HCT116 (cell line): ENCODE data around the gene PLA2R1. TPM values are rescaled to one million over a fixed set of nuclear protein-coding genes. Genes with fewer than 3 reads are reported as not detected.

Experiments used
- ATAC-seq: fragments of 200-7000 bp; cut with Tn5 transposase; 2 replicates; pipeline ENCODE4 v1.9.1; 2020; ENCODE audit warnings: mild to moderate bottlenecking, moderate library complexity
- BruUV-seq: library from RNA; stranded (reverse); fragments of 400-500 nt; replicated peaks from 2 replicates; lab custom pipeline; 2021; lab: Mats Ljungman, UMichigan
- CTCF ChIA-PET: fragments of 300-600 bp; sonication (Branson Sonifier 250); formaldehyde crosslinking; loops from one replicate; lab custom pipeline; 2021; ENCODE audit warnings: antibody characterized with exemption; lab: Charles Lee
- POLR2A ChIA-PET: fragments of 300-600, 350-600 bp; sonication (Branson Sonifier 250); formaldehyde crosslinking; loops from one replicate; lab custom pipeline; 2021; ENCODE audit warnings: antibody characterized with exemption; lab: Charles Lee
- RAD21 ChIA-PET, 2 experiments: fragments of 300-600 bp; sonication (Branson Sonifier 250); formaldehyde crosslinking; loops; one replicate each; lab custom pipeline; 2023; ENCODE audit warnings: low total read pairs in 2 of 2; ENCODE audit not compliant: uncharacterized antibody in 2 of 2, unreplicated experiment in 2 of 2, low non-redundant PET in 1 of 2; lab: Charles Lee
- DNase-seq: peaks from one replicate; pipeline ENCODE4 v3.0.0-alpha.2; 2010; ENCODE audit warnings: low read depth, low spot score
- H2AFZ ChIP-seq: fragments of 200-600 bp; shearing (Covaris generic), sonication (generic); 2 replicates; pipeline ENCODE4 v1.6.1; 2017; ENCODE audit warnings: low read depth, mixed run types, mixed read lengths, antibody characterized with exemption, low read length; ENCODE audit not compliant: poor library complexity, severe bottlenecking
- H3K27ac ChIP-seq: 2 replicates; pipeline ENCODE4 v1.5.1; 2012; ENCODE audit warnings: low read depth, low read length
- H3K27me3 ChIP-seq: fragments of 200-600 bp; sonication (generic); 2 replicates; pipeline ENCODE4 v1.6.1; 2016; ENCODE audit warnings: mixed run types, low read length, mixed read lengths; ENCODE audit not compliant: insufficient read depth
- H3K36me3 ChIP-seq, 2 experiments: fragments of 200-500 bp in 1 of 2; fragments of 200-600 bp in 1 of 2; sonication (Bioruptor generic) in 1 of 2; sonication (generic) in 1 of 2; 2 replicates each; pipeline versions ENCODE4 v1.5.1 to v1.6.1; 2014 to 2016; ENCODE audit warnings: low read length in 2 of 2, inconsistent platforms in 1 of 2, mixed read lengths in 1 of 2, mixed run types in 1 of 2; ENCODE audit not compliant: insufficient read depth in 2 of 2, control insufficient read depth in 1 of 2
- H3K4me1 ChIP-seq, 2 experiments: fragments of 200-600 bp in 1 of 2; sonication (generic) in 1 of 2; 2 replicates each; pipeline versions ENCODE4 v1.5.1 to v1.6.1; 2012 to 2017; ENCODE audit warnings: low read length in 2 of 2, inconsistent platforms in 1 of 2, mild to moderate bottlenecking in 1 of 2, mixed read lengths in 1 of 2, mixed run types in 1 of 2, moderate library complexity in 1 of 2; ENCODE audit not compliant: insufficient read depth in 2 of 2, control insufficient read depth in 1 of 2
- H3K4me2 ChIP-seq: fragments of 200-600 bp; sonication (generic); 2 replicates; pipeline ENCODE4 v1.6.1; 2017; ENCODE audit warnings: mixed run types, low read length, mixed read lengths
- H3K4me3 ChIP-seq, 2 experiments: fragments of 200-600 bp in 1 of 2; sonication (generic) in 1 of 2; replicated peaks in 1 of 2; 2 replicates each; pipeline ENCODE4 v1.5.1; 2011 to 2016; ENCODE audit warnings: low read length in 2 of 2, control low read depth in 1 of 2, low read depth in 1 of 2, mild to moderate bottlenecking in 1 of 2, mixed read lengths in 1 of 2, mixed run types in 1 of 2
- H3K79me2 ChIP-seq: fragments of 200-600 bp; sonication (generic); 2 replicates; pipeline ENCODE4 v1.6.1; 2017; ENCODE audit warnings: mild to moderate bottlenecking, mixed run types, low read length, moderate library complexity, mixed read lengths; ENCODE audit not compliant: insufficient read depth
- H3K9ac ChIP-seq: fragments of 200-600 bp; sonication (generic); 2 replicates; pipeline ENCODE4 v1.6.1; 2016; ENCODE audit warnings: low read length, mixed read lengths
- H3K9me2 ChIP-seq: fragments of 200-600 bp; sonication (generic), shearing (Covaris generic); 2 replicates; pipeline ENCODE4 v1.6.1; 2017; ENCODE audit warnings: mixed run types, mild to moderate bottlenecking, moderate library complexity; ENCODE audit not compliant: insufficient read depth
- H3K9me3 ChIP-seq, 2 experiments: fragments of 200-500 bp in 1 of 2; fragments of 200-600 bp in 1 of 2; sonication (Bioruptor generic) in 1 of 2; sonication (generic) in 1 of 2; 2 replicates each; pipeline ENCODE4 v1.6.1; 2014 to 2017; ENCODE audit warnings: low read length in 2 of 2, mixed read lengths in 2 of 2, inconsistent platforms in 1 of 2, low read depth in 1 of 2, mild to moderate bottlenecking in 1 of 2, mixed run types in 1 of 2, moderate library complexity in 1 of 2; ENCODE audit not compliant: control insufficient read depth in 1 of 2, insufficient read depth in 1 of 2
- H4K20me1 ChIP-seq: fragments of 200-600 bp; sonication (generic), shearing (Covaris generic); 2 replicates; pipeline ENCODE4 v1.6.1; 2017; ENCODE audit warnings: mixed run types, mild to moderate bottlenecking, moderate library complexity; ENCODE audit not compliant: insufficient read depth
- CBX3 ChIP-seq: IDR thresholded peaks from 2 replicates; pipeline ENCODE4 v1.6.1; 2012; ENCODE audit warnings: low read depth
- ELF1 ChIP-seq: IDR thresholded peaks from 2 replicates; pipeline ENCODE4 v1.6.1; 2012; ENCODE audit warnings: low read depth, borderline replicate concordance
- EZH2 ChIP-seq: fragments of 200-600 bp; sonication (generic); IDR thresholded peaks from 2 replicates; pipeline ENCODE4 v1.6.1; 2017; ENCODE audit warnings: antibody characterized with exemption, mixed run types
- FOSL1 ChIP-seq: IDR thresholded peaks from 2 replicates; pipeline ENCODE4 v1.6.1; 2012; ENCODE audit warnings: low read depth
- JUND ChIP-seq: IDR thresholded peaks from 2 replicates; pipeline ENCODE4 v1.6.1; 2012
- MAX ChIP-seq: IDR thresholded peaks from 2 replicates; pipeline ENCODE4 v1.6.1; 2012
- POLR2A ChIP-seq: IDR thresholded peaks from 2 replicates; pipeline ENCODE4 v1.7.0; 2011; ENCODE audit warnings: borderline replicate concordance; ENCODE audit not compliant: insufficient read depth, insufficient read length; ENCODE audit errors: extremely low read depth
- POLR2AphosphoS5 ChIP-seq: IDR thresholded peaks from 2 replicates; pipeline ENCODE4 v1.6.1; 2011; ENCODE audit warnings: mild to moderate bottlenecking, low read depth, low read length, moderate library complexity
- RAD21 ChIP-seq: IDR thresholded peaks from 2 replicates; pipeline ENCODE4 v1.6.1; 2012; ENCODE audit warnings: low read depth, mild to moderate bottlenecking
- REST ChIP-seq: IDR thresholded peaks from 2 replicates; pipeline ENCODE4 v1.6.1; 2012; ENCODE audit warnings: low read depth
- SIN3A ChIP-seq: IDR thresholded peaks from 2 replicates; pipeline ENCODE4 v1.6.1; 2012; ENCODE audit warnings: low read depth
- SP1 ChIP-seq: IDR thresholded peaks from 2 replicates; pipeline ENCODE4 v1.6.1; 2012; ENCODE audit warnings: low read depth
- SRF ChIP-seq: IDR thresholded peaks from 2 replicates; pipeline ENCODE4 v1.6.1; 2012; ENCODE audit warnings: low read depth
- TCF7L2 ChIP-seq: IDR thresholded peaks from 2 replicates; pipeline ENCODE4 v1.7.0; 2011; ENCODE audit warnings: borderline replicate concordance, inconsistent platforms; ENCODE audit not compliant: insufficient read depth, insufficient read length; ENCODE audit errors: extremely low read depth
- ZFX ChIP-seq: fragments of 450-650 bp; IDR thresholded peaks from 2 replicates; pipeline ENCODE4 v1.6.1; 2017
- ZNF274 ChIP-seq: fragments of 200-500 bp; sonication (Bioruptor generic); IDR thresholded peaks from 2 replicates; pipeline ENCODE4 v1.6.1; 2014; ENCODE audit warnings: mild to moderate bottlenecking, low read depth, low read length, inconsistent platforms
- intact Hi-C: fragments of 100-400 bp; cut with micrococcal nuclease; formaldehyde crosslinking; loops from 2 replicates; pipeline ENCODE4 v1.10.0; 2022
- total RNA-seq: library from RNA; stranded (reverse); gene quantifications from one replicate; pipeline ENCODE4 v1.2.1, GENCODE V29; 2021; ENCODE audit not compliant: unreplicated experiment

Gene PLA2R1
- total RNA-seq, 1 experiment from 2014 or later, result 0.34 TPM

GRCh38 chr2:159895258-159896065, 167.0 kb downstream of the PLA2R1 start:
- intact Hi-C loops, result no loop called here
- BruUV-seq, result no TSS peak

GRCh38 chr2:159894145-159894838, 168.1 kb downstream of the PLA2R1 start:
- Histone ChIP-seq H4K20me1 (no peaks in the 10 kb centered on the region), H3K9ac (no peak overlapping the region), H2AFZ (no peak overlapping the region), H3K27me3 (0 out of 2 replicates have a peak, but pooled peaks cover 4% of the 10 kb centered on the region), H3K27ac (no peak overlapping the region), H3K9me2 (no peaks in the 10 kb centered on the region), H3K4me2 (no peak overlapping the region), H3K4me1 (peaks cover 0 to 13% of the 10 kb centered on the region in 2 experiments; a peak in 2 of 4 replicates), H3K9me3 (no peaks in the 10 kb centered on the region), H3K79me2 (no peaks in the 10 kb centered on the region), H3K4me3 (no peak overlapping the region), H3K36me3 (no peaks in the 10 kb centered on the region)
- no peak for DNase-seq
- no TSS peak for BruUV-seq
- ATAC-seq, result no peak
- RAD21 ChIA-PET, result no interaction called here
- CTCF ChIA-PET, result no interaction called here
- POLR2A ChIA-PET, result no interaction called here
- intact Hi-C loops, result no loop called here
- no peak for TF ChIP-seq SRF
- no peak for TF ChIP-seq ZFX
- no peak for TF ChIP-seq EZH2
- TF ChIP-seq RAD21, result no peak
- no peak for TF ChIP-seq POLR2AphosphoS5
- no peak for TF ChIP-seq POLR2A
- TF ChIP-seq SP1, result no peak
- TF ChIP-seq REST, result no peak
- TF ChIP-seq JUND, result no peak
- TF ChIP-seq MAX, result no peak
- no peak for TF ChIP-seq FOSL1
- TF ChIP-seq SIN3A, result no peak

More at GRCh38 chr2:159895258-159896065, 167.0 kb downstream of the PLA2R1 start:
- DNase-seq (no peak), ATAC-seq (no peak)
- H2AFZ ChIP-seq, result no peak overlapping the region
- no peak overlapping the region for H3K4me3 ChIP-seq
- H3K27ac ChIP-seq, result no peak overlapping the region
- TF ChIP-seq CBX3, result no peak
- TF ChIP-seq RAD21, result no peak
- no peak for TF ChIP-seq TCF7L2
- no peak for TF ChIP-seq ZNF274
- TF ChIP-seq ELF1, result no peak
- RAD21 ChIA-PET, result no interaction called here
- CTCF ChIA-PET, result no interaction called here
- no peaks in the 10 kb centered on the region for H3K9me2 ChIP-seq
- H3K79me2 ChIP-seq, result no peaks in the 10 kb centered on the region
- no peaks in the 10 kb centered on the region for H3K36me3 ChIP-seq
- no peaks in the 10 kb centered on the region for H4K20me1 ChIP-seq
- POLR2A ChIA-PET, result no interaction called here
- no peak overlapping the region for H3K4me2 ChIP-seq
- H3K27me3 ChIP-seq, result peaks cover 4% of the 10 kb centered on the region; the same call in 1 of the 2 replicates
- H3K9ac ChIP-seq, result no peak overlapping the region
- H3K9me3 ChIP-seq, result no peaks in the 10 kb centered on the region
- H3K4me1 ChIP-seq, result peaks cover 0 to 13% of the 10 kb centered on the region in 2 experiments; a peak in 2 of 4 replicates
